ENCODE measurements around the gene HECA.
"Not testable (repeated sequence)": the region's sequence is repeated elsewhere in the genome, so short reads cannot be mapped to it uniquely, and the experiment has no call there.

HECA gene

DNA sequence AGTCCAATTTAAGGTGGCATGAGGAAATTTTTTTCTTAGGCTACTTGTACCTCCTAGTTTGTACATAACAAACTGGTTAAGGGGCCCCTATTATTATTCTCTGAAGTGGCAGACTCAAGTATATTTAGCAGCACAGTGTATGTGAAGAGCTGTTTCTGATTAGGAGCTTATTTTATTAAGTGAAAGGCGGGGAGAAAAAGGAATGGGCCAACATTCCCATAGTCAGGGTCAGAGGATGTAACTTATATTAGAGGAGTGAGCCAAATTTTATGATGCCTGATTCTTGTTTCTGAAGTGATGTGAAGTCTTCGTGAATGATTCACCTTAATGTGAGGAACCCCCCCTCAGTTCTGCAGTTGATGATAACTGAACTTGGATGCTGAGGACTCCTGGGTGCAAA is 2.8 kb downstream of the HECA start:
- no peak for DNase-seq

DNA sequence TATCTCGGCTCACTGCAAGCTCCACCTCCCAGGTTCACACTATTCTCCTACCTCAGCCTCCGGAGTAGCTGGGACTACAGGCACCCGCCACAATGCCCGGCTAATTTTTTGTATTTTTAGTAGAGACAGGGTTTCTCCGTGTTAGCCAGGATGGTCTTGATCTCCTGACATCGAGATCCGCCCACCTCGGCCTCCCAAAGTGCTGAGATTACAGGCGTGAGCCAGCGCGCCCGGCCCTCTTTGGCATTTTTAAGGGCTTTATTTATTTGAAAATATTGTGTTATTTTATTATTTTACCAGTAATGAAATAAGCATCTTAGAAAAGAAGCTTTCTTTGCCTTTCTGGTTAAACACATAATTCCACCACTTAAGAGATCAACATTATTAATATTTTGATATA is 6.0 kb downstream of the HECA start:
- DNase-seq = not testable (repeated sequence)

DNA sequence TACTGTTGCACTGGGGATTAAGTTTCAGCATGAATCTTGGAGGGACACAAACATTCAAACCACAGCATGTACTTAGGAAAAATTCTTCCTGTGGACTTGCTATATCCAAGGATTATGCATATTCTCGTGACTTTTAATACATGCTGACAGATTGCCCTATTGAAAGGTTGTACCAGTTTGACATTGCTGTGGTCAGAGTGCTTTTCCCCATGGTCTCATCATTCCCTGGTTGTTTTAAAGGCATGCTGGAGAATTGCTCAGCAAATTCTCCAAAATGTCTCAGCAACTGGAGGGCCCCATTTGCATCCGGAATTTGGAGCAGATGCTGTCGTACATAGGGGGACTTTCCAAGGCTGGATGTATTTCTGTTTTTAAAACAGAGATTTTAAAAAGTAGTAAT is 7.4 kb downstream of the HECA start:
- no peak for DNase-seq

DNA sequence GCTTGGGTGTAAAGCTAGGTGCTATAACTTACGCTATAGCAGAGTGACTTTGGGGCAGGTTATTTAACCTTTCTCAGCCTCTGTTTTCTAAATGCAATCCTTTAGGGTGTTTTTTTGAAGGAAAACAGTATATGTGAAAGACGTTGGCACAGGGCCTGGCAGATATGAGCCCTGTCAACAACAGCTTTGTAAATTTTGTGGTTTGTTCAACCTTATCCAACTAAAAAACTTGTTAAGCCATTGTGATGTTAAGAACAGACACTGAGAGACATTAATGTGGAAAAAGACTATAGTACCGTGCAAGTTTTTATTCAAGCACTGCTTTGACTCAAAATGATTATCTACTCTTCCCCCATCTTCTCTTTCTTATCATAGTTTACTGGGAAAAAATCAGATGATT is 8.2 kb downstream of the HECA start:
- no peak for DNase-seq

DNA sequence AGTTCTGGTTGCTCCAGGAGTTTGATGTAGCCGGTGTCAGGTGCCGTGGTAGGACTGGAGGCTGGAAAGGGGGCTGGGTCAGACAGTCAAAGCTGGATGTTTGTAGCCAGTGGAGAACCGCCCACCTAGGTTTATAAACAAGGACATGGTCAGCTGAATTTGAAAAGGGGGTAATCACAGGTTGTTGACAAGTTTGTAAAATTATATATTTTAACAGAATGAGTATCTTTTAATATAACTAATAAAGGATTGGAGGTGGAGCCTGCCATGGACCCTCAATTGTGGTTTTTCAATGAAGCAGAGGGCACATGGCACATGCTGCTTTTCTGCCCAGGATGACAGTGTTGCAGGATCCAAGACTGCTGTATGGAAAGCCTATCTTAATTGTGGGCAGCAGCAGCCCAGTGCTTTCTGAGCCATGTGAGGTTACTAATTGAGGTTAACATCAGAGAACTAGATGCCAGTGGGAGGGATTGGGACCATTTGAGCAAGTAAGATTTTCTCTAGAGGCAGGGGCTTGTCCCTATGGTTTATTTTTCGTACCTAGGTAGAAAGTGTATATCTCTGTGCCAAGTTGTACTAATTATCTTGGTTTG is 9.7 kb downstream of the HECA start:
- DNase-seq = peak; percentile 74

DNA sequence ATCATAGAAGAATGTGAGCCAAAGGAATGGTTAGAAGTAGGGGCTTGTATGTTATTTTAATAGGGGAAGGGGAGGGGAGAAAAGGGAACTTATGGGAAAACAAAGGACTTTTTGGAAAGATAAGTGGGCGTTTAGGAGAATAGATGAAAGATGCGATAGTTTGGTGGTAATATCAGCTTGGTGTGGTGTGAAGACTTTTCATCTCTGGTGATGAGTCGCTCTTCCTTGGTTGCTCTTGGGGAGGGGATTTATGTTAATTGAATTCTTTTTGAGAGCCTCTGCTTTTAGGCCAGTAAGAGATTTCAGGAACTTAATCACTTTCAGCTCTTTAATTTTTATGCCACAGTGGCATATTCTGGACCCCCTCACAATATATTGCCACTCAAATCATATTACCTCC is 10.8 kb downstream of the HECA start:
- DNase-seq = no peak

DNA sequence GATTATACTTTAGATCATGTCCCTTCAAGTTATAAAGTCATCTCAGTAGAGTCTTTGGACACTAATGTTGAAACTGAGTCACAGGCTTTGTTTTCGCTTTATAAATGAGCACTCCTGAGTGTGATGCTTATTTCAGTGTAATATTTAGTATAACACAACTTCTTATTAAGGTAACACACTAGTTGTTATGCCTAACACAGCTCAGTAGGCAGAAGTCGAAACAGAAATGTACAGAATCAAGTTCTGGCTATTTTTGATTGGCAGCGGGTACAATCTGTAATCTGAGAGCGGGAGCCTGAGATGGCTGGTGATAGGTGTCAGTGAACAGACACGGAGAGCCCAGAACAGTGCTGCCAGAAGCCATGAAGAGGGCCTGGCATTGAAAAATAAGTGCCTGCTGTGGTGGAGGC is 11.4 kb downstream of the HECA start:
- DNase-seq = no peak

DNA sequence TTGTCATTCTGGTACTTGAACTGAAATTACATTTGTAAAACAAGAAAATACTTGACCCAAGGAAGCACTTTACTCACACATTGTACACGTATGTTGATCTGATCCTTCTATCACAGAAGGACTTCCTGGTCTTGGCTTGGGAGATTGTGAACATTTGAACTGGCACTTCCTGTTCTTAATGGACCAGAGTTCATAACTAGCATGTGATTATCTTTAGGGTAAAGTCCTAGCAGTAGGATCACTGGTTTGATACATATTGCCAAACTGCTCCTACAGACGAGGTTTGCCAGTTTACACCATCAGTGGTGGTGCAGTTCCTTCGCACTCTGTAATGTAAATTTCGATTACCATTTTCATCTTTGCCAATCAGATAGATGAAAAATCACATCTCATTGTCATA is 12.7 kb downstream of the HECA start:
- no peak for DNase-seq

DNA sequence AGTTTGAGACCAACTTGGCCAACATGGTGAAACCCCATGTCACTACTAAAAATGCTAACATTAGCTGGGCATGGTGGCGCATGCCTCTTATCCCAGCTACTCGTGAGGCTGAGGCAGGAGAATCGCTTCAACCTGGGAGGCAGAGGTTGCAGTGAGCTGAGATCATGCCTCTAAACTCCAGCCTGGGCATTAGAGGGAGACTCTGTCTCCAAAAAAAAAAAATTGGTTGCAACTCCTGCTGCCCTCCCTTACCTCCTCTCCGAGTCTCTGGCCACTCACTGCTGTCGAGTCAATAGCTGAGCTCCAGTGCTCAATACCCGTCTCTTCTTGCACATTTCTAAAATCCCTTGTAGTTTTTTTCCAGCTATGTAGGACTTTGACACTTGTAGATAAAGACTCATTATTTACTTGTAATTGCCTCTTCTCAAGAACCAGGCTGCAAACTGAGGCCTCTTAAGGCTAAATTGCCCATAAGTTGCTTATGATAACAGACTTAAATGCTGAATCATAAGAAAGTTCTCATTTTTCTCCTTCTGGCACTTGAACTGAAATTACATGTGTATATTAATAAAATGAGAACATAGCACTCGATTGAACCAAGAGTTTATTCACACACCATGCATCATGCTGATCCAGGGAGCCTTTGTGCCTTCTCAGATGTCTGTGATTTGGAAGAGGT is 13.8 kb downstream of the HECA start:
- DNase-seq = no peak

DNA sequence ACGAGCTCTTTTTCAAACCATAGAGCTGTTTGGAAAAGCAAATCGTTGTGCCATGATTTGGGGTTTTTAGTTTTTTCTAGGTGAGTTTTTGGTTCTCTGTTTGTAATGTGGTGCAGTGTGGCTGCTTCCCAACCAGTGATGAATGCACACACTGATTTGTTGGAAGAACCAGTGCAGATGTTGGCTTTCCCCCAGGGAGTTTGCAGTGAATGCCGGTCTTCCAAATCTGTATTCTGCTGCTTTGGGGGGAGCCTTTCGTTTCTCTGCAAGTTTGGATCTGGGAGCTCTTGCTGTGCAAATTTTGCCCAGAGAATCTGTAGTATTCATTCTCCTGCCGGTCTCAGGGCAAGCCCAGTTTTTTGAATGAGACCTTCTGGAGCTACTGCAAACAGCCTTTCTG is 14.5 kb downstream of the HECA start:
- DNase-seq = no peak

DNA sequence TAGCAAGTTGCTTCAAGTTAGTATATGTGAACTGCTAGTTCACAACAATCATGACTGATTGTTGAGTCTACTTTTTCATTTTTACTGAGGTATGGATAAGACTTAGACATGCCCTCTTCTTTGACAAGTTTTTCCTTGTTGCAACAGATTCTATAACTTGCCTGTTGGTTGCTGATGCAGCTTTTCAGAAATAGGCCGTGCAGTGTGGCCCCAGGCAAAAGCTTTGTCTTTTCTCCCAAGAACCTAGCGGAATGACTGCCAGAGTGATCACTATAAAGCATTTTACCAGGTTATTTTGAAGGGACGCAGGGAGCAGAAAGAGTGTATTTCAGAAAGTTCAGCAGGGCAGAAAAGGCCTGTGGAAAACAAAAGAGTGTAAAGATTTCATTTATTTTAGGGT is 16.0 kb downstream of the HECA start:
- no peak for DNase-seq

DNA sequence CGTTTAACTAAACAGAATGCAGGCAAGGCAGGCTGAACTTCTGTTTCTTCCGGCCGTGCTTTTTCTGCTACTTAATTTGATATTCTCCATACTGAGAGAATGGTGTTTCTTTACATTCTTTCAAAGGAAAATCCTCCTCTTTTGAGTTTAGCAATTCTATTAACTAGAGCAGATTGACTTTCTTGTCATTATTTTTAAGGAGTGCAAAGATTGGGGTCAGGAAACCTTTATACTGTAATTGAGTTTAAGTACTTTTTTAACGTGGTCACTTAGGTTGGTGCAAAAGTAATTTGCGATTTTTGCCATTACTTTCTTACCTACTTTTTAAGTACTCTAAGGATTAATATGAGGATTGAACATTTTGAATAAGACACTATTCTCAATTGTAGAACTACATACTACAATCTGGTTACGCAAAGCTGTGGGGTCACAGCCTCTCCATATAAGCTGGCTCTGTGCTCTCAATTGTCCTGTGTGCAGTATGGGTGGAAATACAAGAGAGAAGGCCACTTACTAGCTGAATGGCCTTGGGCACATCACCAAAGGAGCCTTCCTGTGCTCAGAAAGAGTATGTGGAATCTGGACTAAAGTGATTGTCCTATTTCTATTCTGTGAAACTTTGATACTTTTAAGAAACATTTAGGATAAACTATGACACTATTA is 16.7 kb downstream of the HECA start:
- no peak for DNase-seq

DNA sequence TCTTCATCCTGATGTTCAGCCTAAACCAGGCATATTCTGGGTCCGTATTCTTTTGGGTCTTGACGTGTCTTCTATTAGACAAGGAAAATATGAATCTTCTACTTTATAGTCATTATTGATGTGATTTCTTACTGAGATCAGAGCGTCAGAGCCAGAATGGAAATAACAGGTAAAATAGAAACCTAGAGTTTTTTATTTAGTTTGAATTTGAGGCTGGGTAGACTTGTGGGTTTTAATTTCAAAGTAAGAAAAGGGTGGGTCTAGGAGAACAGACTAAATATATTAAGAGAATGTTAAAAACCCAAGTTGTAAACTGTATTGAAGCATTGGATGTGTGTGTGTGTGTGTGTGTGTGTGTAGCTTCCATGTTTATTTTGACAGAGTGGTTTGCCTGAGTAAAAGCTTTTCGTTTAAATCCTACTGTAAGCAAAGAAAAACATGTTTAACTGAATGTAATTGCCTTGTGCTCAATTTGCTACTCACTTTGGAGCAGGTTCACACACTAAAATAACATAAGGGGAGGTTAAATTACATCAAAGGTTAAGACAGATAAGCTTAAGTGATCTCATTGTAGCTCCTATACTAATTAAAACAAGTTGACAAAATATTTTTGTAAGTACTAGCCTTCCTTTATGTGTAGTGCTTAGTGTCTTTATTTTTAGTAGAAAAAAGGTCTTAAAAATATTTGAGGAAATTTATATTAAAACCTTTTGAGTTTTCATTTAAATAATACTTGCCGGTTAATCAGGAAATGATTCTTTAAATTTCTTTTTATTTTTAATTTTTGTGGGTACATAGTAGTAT is 17.4 kb downstream of the HECA start:
- DNase-seq = no peak

DNA sequence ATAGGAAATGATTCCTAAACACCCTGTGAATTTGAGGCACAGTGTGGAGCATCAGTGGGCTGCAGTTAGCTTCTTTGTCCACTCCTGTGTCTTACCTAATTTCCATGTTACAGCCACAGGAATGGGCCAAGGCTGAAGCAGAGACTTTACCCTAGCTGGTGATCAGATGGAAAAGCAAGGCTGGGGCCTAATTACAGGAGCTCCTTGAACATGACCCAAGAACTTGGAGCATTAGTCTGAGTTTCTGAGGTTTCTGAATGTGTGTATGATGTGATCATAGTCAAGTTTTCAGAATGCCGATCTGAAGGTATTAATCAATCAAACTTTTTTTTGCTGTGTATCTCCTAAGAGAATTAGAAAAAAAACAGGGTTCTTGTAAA is 18.0 kb downstream of the HECA start:
- DNase-seq = no peak

DNA sequence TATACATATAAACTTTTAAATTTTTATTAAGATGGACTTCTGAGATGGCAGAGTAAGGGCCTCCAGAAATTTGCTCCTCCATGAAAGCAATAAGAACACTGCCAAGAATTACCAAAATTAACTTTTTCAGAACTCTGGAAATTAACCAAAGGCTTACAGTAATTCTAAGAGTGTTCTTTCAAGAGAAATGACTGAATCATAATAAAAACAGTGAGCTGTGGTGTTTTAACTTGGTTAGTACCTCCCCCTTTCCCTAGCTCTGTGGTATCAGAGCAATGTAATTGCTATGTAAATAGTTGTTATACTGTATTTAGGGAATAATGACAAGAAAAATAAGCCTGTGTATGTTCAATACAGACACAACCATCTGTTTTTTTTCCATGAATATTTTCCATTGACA is 19.0 kb downstream of the HECA start:
- no peak for DNase-seq

DNA sequence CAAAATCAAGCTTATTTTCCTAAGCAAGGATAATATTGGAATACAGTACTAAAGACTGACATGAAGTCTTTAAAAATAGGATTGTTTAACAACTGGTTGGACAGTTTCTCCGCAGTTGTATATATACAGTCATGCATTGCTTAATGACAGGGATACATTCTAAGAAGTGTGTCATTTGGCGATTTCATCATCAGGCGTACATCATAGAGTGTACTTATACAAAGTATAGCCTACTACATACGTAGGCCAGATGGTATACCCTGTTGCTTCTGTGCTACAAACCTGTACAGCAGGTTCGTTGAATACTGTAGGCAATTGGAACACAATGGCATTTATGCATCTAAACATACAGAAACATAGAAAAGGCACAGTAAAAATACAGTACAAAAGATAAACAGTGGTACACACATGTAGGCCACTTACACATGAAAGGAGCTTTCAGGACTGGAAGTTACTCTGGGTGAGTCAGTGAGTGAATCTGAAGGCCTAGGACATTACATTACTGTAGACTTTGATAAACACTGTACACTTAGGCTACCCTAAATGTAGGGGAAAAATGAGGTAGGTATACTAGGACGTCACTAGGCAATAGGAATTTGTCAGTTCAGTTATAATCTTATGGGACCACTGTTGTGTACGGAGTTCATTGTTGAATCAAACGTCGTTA is 20.1 kb downstream of the HECA start:
- DNase-seq = no peak

DNA sequence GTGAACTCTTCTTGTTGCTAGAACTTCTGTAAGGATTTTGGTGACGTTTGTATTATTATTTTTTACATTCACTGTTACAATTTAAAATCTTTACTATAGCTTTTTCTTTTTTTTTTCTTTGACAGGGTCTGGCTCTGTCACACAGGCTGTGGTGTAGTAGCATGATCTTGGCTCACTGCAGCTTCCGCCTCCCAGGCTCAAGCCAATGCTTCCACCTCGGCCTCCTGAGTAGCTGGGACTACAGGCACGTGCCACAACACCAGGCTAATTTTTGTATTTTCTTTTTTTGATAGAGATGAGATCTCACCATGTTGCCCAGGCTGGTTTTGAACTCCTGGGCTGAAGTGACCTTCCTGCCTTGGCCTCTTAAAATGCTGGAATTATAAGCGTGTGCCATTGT is 21.2 kb downstream of the HECA start:
- no peak for DNase-seq

DNA sequence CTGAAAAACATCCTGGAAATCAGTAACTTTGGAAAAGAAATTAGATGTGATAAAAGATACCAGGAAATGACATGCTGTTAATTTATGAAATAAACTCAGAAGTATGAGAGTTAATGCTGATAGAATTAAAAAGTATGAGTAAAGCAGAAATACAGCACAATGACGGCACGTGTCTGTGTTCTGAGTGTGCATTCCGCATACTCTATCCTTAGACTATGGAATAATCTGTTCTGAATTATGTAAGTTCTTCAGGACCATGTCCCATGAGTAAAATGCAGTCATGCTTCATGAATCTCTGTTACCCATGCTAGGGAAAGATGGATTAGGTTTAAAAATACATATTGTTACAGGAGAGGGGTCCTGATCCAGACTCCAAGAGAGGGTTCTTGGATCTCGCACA is 21.7 kb downstream of the HECA start:
- DNase-seq = no peak

DNA sequence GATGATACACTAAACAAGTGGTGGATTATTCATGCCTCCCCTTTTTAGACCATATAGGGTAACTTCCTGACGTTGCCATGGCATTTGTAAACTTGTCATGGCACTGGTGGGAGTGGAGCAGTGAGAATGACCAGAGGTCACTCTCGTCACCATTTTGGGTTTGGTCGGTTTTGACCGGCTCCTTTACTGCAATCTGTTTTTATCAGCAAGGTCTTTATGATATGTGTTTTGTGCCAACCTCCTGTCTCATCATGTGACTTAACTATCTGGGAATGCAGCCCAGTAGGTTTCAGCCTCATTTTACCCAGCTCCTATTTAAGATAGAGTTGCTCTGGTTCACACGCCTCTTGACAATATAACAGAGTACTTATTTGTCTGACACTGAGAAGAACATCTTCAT is 22.2 kb downstream of the HECA start:
- not testable (repeated sequence) for DNase-seq

DNA sequence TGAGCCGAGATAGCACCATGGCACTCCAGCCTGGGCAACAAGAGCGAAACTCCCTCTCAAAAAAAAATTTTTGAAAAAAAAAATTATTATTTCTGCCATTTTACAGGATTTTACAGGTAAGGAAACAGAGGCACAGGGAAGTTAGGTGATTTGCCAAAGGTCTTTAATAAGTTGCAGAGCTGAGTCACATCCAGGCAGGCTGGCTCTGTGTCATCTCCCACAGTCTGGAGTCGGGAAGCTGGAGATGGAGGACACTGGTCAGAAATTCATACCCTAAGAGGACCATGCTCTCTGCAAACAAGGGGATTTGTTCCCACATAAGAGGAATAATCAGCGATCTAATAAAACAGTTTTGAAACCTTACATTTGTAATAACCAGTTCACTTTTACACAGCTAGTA is 24.1 kb downstream of the HECA start:
- no peak for DNase-seq

DNA sequence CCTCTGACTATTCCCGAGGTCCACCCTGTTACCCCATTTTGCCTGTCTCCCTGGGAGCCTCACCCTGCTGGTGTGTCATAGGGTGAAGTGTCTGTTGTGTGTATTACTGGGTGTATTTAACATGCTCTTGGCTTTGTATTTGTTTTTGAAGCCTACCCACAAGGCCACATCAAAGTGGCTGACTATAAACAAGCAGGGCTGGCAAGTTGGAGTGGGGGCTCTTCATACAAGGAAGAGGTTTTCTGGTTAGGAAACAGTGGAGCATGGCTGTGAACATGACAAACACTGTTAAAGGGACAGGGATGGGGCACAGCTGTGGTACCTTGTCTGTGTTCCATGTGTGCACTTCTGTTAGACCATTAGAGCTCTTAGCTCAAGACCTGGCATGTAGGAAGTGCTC is 26.3 kb downstream of the HECA start:
- DNase-seq = peak; percentile 80

DNA sequence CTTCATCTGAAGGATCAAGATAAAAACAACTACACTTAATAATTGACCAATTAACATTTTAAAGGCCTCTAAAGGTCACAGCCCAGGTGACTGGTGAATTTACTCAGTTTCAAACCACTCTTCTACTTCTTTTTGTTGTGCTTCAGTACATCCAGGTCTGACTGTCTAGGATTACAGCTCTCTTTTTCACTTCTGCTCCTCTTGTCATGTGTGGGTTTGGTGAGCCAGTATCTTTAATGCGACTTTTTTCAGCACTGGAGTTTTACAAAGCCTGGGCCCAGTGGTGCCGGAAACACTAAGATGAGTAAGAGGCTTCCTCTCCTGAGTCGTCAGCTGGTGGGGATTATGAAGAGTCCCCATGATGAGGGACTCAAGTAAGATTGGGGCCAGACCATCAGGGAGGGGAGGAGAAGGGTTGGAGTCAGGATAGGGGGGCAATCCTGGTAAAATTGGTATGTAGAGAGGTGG is 27.0 kb downstream of the HECA start:
- DNase-seq = peak; percentile 88

DNA sequence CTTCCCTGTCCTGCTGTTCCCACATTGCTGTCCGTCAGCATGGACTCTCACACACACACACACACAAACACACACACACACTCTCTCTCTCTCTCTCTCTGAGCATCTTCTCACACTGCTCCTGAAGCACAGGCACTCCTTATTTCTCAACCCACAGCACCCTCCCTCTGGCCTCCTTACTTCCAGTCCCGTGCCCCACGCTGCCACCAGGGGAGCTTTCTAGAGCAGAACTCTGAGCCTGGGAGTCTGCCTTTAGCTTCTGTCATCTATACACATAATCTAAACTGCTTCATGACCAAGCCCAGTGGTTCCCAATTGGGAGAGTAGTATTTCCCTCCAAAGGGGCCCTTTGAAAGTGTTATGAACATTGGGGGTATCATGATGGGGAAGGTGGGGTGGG is 29.1 kb downstream of the HECA start:
- peak; percentile 74 for DNase-seq
